WTC11 (cell line): ENCODE data around the gene KCNK18.
A peak's percentile ranks its signal among the peaks of the same experiment; 100 is the strongest.

Source experiments
- ATF2 ChIP-seq: sonication (generic); formaldehyde crosslinking; IDR thresholded peaks from 2 replicates; pipeline ENCODE4 v1.8.1; 2022; ENCODE audit warnings: low read depth, missing genetic modification reagents, borderline replicate concordance
- CTCF ChIP-seq: fragments of 200-600 bp; IDR thresholded peaks from 2 replicates; pipeline ENCODE4 v1.8.0; 2022; ENCODE audit warnings: antibody characterized with exemption
- ELF4 ChIP-seq: sonication (generic); formaldehyde crosslinking; IDR thresholded peaks from 2 replicates; pipeline ENCODE4 v1.8.1; 2022; ENCODE audit warnings: low read depth, mild to moderate bottlenecking, moderate library complexity, missing genetic modification reagents
- FOXK1 ChIP-seq: sonication (generic); formaldehyde crosslinking; IDR thresholded peaks from 2 replicates; pipeline ENCODE4 v1.8.0; 2022; ENCODE audit warnings: mild to moderate bottlenecking, moderate library complexity, missing genetic modification reagents
- MAX ChIP-seq: sonication (generic); formaldehyde crosslinking; IDR thresholded peaks from 2 replicates; pipeline ENCODE4 v1.8.0; 2022; ENCODE audit warnings: mild to moderate bottlenecking, missing genetic modification reagents
- NFYB ChIP-seq: sonication (generic); formaldehyde crosslinking; conservative IDR thresholded peaks from 2 replicates; pipeline ENCODE4 v1.8.0; 2022; ENCODE audit warnings: low read depth, missing genetic modification reagents

- TF ChIP-seq ELF4 (CRISPR knock-in tag), result no peak
- peak; percentile 35; the same call in 1 of the 2 replicates for TF ChIP-seq FOXK1 (CRISPR knock-in tag)
- no peak for TF ChIP-seq CTCF
- TF ChIP-seq NFYB (CRISPR knock-in tag), result no peak
- TF ChIP-seq ATF2, result no peak
- no peak for TF ChIP-seq MAX (CRISPR knock-in tag)
These were observed 37.9 kb upstream of the KCNK18 start for GRCh38 chr10:117159390-117159789.
